ENCODE measurements around the gene FANK1. TPM values are rescaled to one million over a fixed set of nuclear protein-coding genes. Genes with fewer than 3 reads are reported as not detected.

Gene FANK1
- polyA plus RNA-seq, 4 donors, result 1.5 to 4.0 (median 2.8) TPM

DNA sequence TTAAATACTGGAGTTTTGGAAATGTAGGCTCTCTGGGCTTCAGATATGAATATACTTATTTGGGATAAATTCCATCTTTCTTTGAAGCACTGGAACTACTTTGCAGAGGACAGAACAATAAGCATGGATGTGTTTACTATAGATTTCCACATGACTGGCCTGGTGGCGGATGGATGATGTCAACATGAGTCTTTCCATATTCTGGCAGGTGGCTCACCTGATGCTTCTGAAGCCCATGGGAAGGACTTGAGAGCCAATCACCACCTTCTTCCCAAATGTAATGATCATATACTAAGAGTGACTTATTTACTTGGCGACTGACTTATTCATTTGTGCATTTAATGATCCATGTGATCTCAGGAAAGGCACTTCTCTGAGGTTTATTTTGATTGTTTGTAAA lies 110.5 kb downstream of the FANK1 start:
- FAIRE-seq, result no peak
- 93 to 95% (median 93%) methylated on average over 2 of the region's 2 CpGs for WGBS, 3 donors

GRCh38 chr10:126009650-126010049 lies 113.3 kb downstream of the FANK1 start:
- DNase-seq, result no peak
- H3K4me1 ChIP-seq (ENCODE audit: control insufficient read depth in 3 of 3, insufficient read depth in 2 of 3, low read depth in 1 of 3, low read length in 2 of 3), result no peaks in the 10 kb centered on the region
- 92 to 95% (median 94%) methylated on average over 7 of the region's 7 CpGs for WGBS, 3 donors
- H3K27ac ChIP-seq (ENCODE audit: low read depth in 1 of 3, low read length in 2 of 3), result no peak overlapping the region
- no peaks in the 10 kb centered on the region for H3K27me3 ChIP-seq (ENCODE audit: control insufficient read depth in 3 of 3, insufficient read depth in 3 of 3, low read length in 3 of 3)
- H3K9me3 ChIP-seq (ENCODE audit: control insufficient read depth in 2 of 2, insufficient read depth in 1 of 2, low read depth in 1 of 2, low read length in 1 of 2), result no peaks in the 10 kb centered on the region
- no peak overlapping the region for H3K4me3 ChIP-seq (ENCODE audit: low read depth in 1 of 3, low read length in 3 of 3)
- no peak for FAIRE-seq
- no peaks in the 10 kb centered on the region for H3K36me3 ChIP-seq (ENCODE audit: control insufficient read depth in 3 of 3, insufficient read depth in 2 of 3, low read depth in 1 of 3, low read length in 3 of 3)

More for the DNA sequence above, 110.5 kb downstream of the FANK1 start:
- Histone ChIP-seq H3K9me3 (ENCODE audit: control insufficient read depth in 2 of 2, insufficient read depth in 1 of 2, low read depth in 1 of 2, low read length in 1 of 2) (no peaks in the 10 kb centered on the region), H3K4me1 (ENCODE audit: control insufficient read depth in 3 of 3, insufficient read depth in 2 of 3, low read depth in 1 of 3, low read length in 2 of 3) (no peaks in the 10 kb centered on the region), H3K27me3 (ENCODE audit: control insufficient read depth in 3 of 3, insufficient read depth in 3 of 3, low read length in 3 of 3) (no peaks in the 10 kb centered on the region), H3K27ac (ENCODE audit: low read depth in 1 of 3, low read length in 2 of 3) (no peak overlapping the region), H3K36me3 (ENCODE audit: control insufficient read depth in 3 of 3, insufficient read depth in 2 of 3, low read depth in 1 of 3, low read length in 3 of 3) (no peaks in the 10 kb centered on the region), H3K4me3 (ENCODE audit: low read depth in 1 of 3, low read length in 3 of 3) (no peak overlapping the region)
- DNase-seq, result no peak

DNA sequence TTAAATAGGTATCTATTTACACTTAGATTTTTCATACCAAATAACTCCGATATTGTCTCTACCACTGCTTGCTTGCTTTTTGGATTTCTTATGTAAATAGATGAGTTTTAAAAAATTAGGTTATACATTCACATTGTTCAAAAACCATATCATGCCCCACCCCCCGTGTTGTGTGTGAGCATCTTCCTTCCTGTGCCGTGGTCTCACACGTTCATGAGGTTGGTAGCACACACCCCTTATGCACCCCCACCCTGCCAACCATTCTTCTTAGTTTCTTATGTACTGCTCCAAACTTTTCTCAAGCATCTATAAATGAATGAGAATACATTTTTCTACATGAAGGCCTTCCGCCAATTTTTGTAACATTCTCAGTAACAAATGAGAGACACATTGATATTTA lies 115.6 kb downstream of the FANK1 start:
- Histone ChIP-seq H3K36me3 (ENCODE audit: control insufficient read depth in 3 of 3, insufficient read depth in 2 of 3, low read depth in 1 of 3, low read length in 3 of 3) (no peaks in the 10 kb centered on the region), H3K9me3 (ENCODE audit: control insufficient read depth in 2 of 2, insufficient read depth in 1 of 2, low read depth in 1 of 2, low read length in 1 of 2) (no peaks in the 10 kb centered on the region), H3K4me3 (ENCODE audit: low read depth in 1 of 3, low read length in 3 of 3) (no peak overlapping the region), H3K27ac (ENCODE audit: low read depth in 1 of 3, low read length in 2 of 3) (no peak overlapping the region), H3K4me1 (ENCODE audit: control insufficient read depth in 3 of 3, insufficient read depth in 2 of 3, low read depth in 1 of 3, low read length in 2 of 3) (no peaks in the 10 kb centered on the region), H3K27me3 (ENCODE audit: control insufficient read depth in 3 of 3, insufficient read depth in 3 of 3, low read length in 3 of 3) (no peaks in the 10 kb centered on the region)
- 81 to 87% (median 86%) methylated on average over 5 of the region's 5 CpGs for WGBS, 3 donors
- DNase-seq, result no peak
- no peak for FAIRE-seq

DNA sequence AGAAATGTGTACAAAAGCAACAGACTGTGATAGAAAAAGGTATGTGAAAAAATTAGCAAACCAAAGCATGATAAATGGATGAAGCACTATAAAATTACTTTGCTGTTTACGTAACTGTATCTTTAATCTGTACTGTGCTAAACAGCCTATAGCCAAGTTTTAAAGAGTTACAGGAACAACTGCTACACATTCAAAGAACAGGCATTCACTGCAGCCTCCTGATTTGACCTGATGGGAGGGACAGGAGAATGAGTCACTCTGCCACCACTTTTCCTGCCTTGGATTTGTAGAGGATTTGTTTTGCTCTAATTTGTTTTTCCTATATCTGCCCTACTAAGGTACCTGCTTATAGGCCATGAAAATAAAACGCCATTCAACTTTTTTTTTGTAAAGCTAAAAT lies 116.1 kb downstream of the FANK1 start:
- FAIRE-seq (no peak), DNase-seq (no peak)
- 91 to 98% (median 95%) methylated on average over 2 of the region's 2 CpGs for WGBS, 3 donors
- Histone ChIP-seq H3K27ac (ENCODE audit: low read depth in 1 of 3, low read length in 2 of 3) (no peak overlapping the region), H3K36me3 (ENCODE audit: control insufficient read depth in 3 of 3, insufficient read depth in 2 of 3, low read depth in 1 of 3, low read length in 3 of 3) (no peaks in the 10 kb centered on the region), H3K4me1 (ENCODE audit: control insufficient read depth in 3 of 3, insufficient read depth in 2 of 3, low read depth in 1 of 3, low read length in 2 of 3) (no peaks in the 10 kb centered on the region), H3K9me3 (ENCODE audit: control insufficient read depth in 2 of 2, insufficient read depth in 1 of 2, low read depth in 1 of 2, low read length in 1 of 2) (no peaks in the 10 kb centered on the region), H3K27me3 (ENCODE audit: control insufficient read depth in 3 of 3, insufficient read depth in 3 of 3, low read length in 3 of 3) (no peaks in the 10 kb centered on the region), H3K4me3 (ENCODE audit: low read depth in 1 of 3, low read length in 3 of 3) (no peak overlapping the region)

GRCh38 chr10:126013489-126014281 lies 117.3 kb downstream of the FANK1 start:
- FAIRE-seq, result no peak
- Histone ChIP-seq H3K27ac (ENCODE audit: low read depth in 1 of 3, low read length in 2 of 3) (no peak overlapping the region), H3K9me3 (ENCODE audit: control insufficient read depth in 2 of 2, insufficient read depth in 1 of 2, low read depth in 1 of 2, low read length in 1 of 2) (no peaks in the 10 kb centered on the region), H3K36me3 (ENCODE audit: control insufficient read depth in 3 of 3, insufficient read depth in 2 of 3, low read depth in 1 of 3, low read length in 3 of 3) (no peaks in the 10 kb centered on the region), H3K27me3 (ENCODE audit: control insufficient read depth in 3 of 3, insufficient read depth in 3 of 3, low read length in 3 of 3) (no peaks in the 10 kb centered on the region), H3K4me1 (ENCODE audit: control insufficient read depth in 3 of 3, insufficient read depth in 2 of 3, low read depth in 1 of 3, low read length in 2 of 3) (no peaks in the 10 kb centered on the region), H3K4me3 (ENCODE audit: low read depth in 1 of 3, low read length in 3 of 3) (no peak overlapping the region)
- DNase-seq, result no peak
- WGBS, 3 donors, result 71 to 89% (median 80%) methylated on average over 10 of the region's 10 CpGs

GRCh38 chr10:126014309-126014708 lies 117.9 kb downstream of the FANK1 start:
- H3K27me3 ChIP-seq (ENCODE audit: control insufficient read depth in 3 of 3, insufficient read depth in 3 of 3, low read length in 3 of 3), result no peaks in the 10 kb centered on the region
- H3K9me3 ChIP-seq (ENCODE audit: control insufficient read depth in 2 of 2, insufficient read depth in 1 of 2, low read depth in 1 of 2, low read length in 1 of 2), result no peaks in the 10 kb centered on the region
- H3K4me3 ChIP-seq (ENCODE audit: low read depth in 1 of 3, low read length in 3 of 3), result no peak overlapping the region
- DNase-seq, result no peak
- no peak for FAIRE-seq
- no peaks in the 10 kb centered on the region for H3K4me1 ChIP-seq (ENCODE audit: control insufficient read depth in 3 of 3, insufficient read depth in 2 of 3, low read depth in 1 of 3, low read length in 2 of 3)
- no peaks in the 10 kb centered on the region for H3K36me3 ChIP-seq (ENCODE audit: control insufficient read depth in 3 of 3, insufficient read depth in 2 of 3, low read depth in 1 of 3, low read length in 3 of 3)
- no peak overlapping the region for H3K27ac ChIP-seq (ENCODE audit: low read depth in 1 of 3, low read length in 2 of 3)
- WGBS, 3 donors, result 81 to 90% (median 85%) methylated on average over 6 to 7 of the region's 7 CpGs

DNA sequence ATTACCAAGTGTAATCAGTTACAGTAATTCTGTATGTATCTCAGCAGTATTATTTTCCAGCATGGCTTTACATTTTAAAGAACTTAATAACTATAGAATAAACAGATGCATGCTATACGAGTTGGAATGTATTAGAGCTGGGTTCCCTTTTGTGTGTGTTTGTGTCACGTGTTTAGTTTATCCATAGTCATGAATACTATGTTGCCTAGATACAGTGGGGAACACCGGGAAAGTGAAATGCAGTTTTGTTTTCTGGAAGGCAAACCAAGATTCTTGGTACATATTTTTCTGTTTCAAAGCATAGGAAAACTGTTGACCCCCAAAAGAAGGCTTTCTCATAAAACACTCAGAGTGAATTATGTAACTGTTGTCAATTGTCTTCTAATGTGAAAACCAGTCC lies 119.0 kb downstream of the FANK1 start:
- no peak for FAIRE-seq

DNA sequence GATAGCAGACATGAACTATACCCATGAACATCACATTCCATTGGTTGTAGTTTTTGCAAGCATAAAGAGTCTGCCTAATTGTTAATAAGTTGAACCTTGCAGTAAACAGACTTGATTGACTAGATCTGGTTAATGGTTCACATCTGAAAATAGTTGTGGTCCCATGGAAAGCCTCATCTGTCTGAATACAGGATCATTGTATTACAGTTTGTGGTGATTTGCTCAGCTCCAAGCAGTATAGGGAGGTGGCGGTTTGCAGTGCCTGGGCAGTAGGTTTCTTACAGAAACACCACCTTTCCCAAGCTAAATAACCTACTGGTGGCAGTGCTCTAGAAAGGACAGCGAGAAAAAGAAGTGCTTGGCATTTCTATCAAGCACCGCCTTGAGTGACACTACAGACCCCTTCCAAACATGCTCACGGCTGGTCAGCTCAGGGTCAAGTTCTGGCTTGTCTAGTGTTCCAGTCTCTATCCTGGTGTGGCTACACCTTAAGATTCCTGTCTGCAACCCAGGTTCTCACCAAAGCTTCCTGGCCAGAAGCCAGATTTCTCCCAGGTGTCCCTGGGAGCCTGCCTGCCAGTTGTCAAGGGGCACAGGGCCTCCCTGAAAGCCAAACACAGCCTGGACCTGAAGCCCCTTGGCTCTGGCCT lies 119.9 kb downstream of the FANK1 start:
- Histone ChIP-seq H3K27me3 (ENCODE audit: control insufficient read depth in 3 of 3, insufficient read depth in 3 of 3, low read length in 3 of 3) (no peaks in the 10 kb centered on the region), H3K27ac (ENCODE audit: low read depth in 1 of 3, low read length in 2 of 3) (no peak overlapping the region), H3K4me3 (ENCODE audit: low read depth in 1 of 3, low read length in 3 of 3) (no peak overlapping the region), H3K36me3 (ENCODE audit: control insufficient read depth in 3 of 3, insufficient read depth in 2 of 3, low read depth in 1 of 3, low read length in 3 of 3) (no peaks in the 10 kb centered on the region), H3K9me3 (ENCODE audit: control insufficient read depth in 2 of 2, insufficient read depth in 1 of 2, low read depth in 1 of 2, low read length in 1 of 2) (no peaks in the 10 kb centered on the region), H3K4me1 (ENCODE audit: control insufficient read depth in 3 of 3, insufficient read depth in 2 of 3, low read depth in 1 of 3, low read length in 2 of 3) (no peaks in the 10 kb centered on the region)
- WGBS, 3 donors, result 85 to 98% (median 90%) methylated on average over 4 of the region's 4 CpGs
- DNase-seq, result no peak
- FAIRE-seq, result no peak

More for the DNA sequence above, 119.0 kb downstream of the FANK1 start:
- Histone ChIP-seq H3K27ac (ENCODE audit: low read depth in 1 of 3, low read length in 2 of 3) (no peak overlapping the region), H3K36me3 (ENCODE audit: control insufficient read depth in 3 of 3, insufficient read depth in 2 of 3, low read depth in 1 of 3, low read length in 3 of 3) (no peaks in the 10 kb centered on the region), H3K27me3 (ENCODE audit: control insufficient read depth in 3 of 3, insufficient read depth in 3 of 3, low read length in 3 of 3) (no peaks in the 10 kb centered on the region), H3K9me3 (ENCODE audit: control insufficient read depth in 2 of 2, insufficient read depth in 1 of 2, low read depth in 1 of 2, low read length in 1 of 2) (no peaks in the 10 kb centered on the region), H3K4me3 (ENCODE audit: low read depth in 1 of 3, low read length in 3 of 3) (no peak overlapping the region), H3K4me1 (ENCODE audit: control insufficient read depth in 3 of 3, insufficient read depth in 2 of 3, low read depth in 1 of 3, low read length in 2 of 3) (no peaks in the 10 kb centered on the region)
- 65 to 79% (median 65%) methylated on average over 3 of the region's 3 CpGs for WGBS, 3 donors
- no peak for DNase-seq
